Activated CD8-positive, alpha-beta memory T cell treated with anti-CD3 and anti-CD28 coated beads, Interleukin-2, amount 10 ng/mL, durations not matched to agents 7 days and 5 days (primary cell): ENCODE results near the gene RPUSD3. TPM values are rescaled to one million over a fixed set of nuclear protein-coding genes. Genes with fewer than 3 reads are reported as not detected.

ENCODE experiments used
- ATAC-seq: fragments of 150-1000 bp; cut with Tn5 transposase; one replicate; pipeline ENCODE4 v1.10.0; 2021; ENCODE audit warnings: moderate library complexity
- CTCF ChIA-PET: fragments of 350-600 bp; sonication (Branson Sonifier 250); formaldehyde crosslinking; loops from one replicate; lab custom pipeline; 2021; ENCODE audit warnings: antibody characterized with exemption; lab: Charles Lee
- DNase-seq: peaks from one replicate; pipeline ENCODE4 v3.0.0-alpha.2; 2020
- H3K27ac Mint-ChIP-seq: one replicate; pipeline ENCODE4 v1.8.0; 2021; ENCODE audit warnings: mild to moderate bottlenecking, mixed read lengths
- H3K27me3 Mint-ChIP-seq: one replicate; pipeline ENCODE4 v1.8.0; 2021; ENCODE audit warnings: mixed read lengths
- H3K36me3 Mint-ChIP-seq: one replicate; pipeline ENCODE4 v1.8.0; 2021; ENCODE audit warnings: mild to moderate bottlenecking, mixed read lengths
- H3K4me1 Mint-ChIP-seq: one replicate; pipeline ENCODE4 v1.8.0; 2021; ENCODE audit warnings: mixed read lengths
- H3K4me3 Mint-ChIP-seq: one replicate; pipeline ENCODE4 v1.8.0; 2021; ENCODE audit warnings: mild to moderate bottlenecking, moderate library complexity, mixed read lengths
- H3K9me3 Mint-ChIP-seq: one replicate; pipeline ENCODE4 v1.8.0; 2022; ENCODE audit warnings: low read depth, mixed read lengths
- total RNA-seq, 2 experiments: library from RNA; stranded (reverse); gene quantifications; one replicate each; pipeline ENCODE4 v1.2.3, GENCODE V29; 2021

Gene RPUSD3, protein sequence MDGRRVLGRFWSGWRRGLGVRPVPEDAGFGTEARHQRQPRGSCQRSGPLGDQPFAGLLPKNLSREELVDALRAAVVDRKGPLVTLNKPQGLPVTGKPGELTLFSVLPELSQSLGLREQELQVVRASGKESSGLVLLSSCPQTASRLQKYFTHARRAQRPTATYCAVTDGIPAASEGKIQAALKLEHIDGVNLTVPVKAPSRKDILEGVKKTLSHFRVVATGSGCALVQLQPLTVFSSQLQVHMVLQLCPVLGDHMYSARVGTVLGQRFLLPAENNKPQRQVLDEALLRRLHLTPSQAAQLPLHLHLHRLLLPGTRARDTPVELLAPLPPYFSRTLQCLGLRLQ
- total RNA-seq = 10 to 100 TPM; 61.7 to 77.6 TPM

DNA sequence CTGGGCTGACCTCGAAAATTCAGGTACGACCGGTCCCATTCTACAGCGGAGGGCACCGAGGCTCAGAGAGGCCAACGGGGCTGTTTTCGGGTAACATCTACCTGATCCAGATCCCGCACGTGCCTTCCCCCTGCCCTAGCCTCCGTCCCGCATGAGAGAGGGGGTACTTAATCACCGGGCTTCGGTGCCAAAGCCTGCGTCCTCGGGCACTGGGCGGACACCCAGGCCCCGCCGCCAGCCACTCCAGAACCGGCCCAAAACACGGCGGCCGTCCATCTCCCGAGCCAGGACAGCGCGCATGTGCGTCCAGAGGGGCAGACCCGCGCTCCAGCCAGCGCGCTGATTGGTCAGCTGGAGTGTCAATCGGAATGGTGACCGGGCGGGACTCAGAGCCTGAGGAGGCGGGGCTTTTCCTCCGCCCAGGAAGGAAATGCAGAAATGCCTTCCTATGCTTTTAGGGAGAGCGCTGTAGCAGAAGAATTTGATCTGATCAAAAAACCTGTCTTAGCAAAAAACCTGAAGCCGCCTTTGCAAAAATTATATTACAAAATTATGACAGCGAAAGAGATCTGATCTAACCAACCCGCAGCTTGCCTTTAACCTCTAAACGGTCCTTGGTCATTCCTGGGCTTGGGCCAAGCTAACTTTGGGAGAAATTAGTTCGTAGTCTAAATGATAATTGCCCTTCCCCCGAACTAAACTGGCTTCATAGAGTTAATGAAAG, at the start of gene RPUSD3:
RPUSD3 (minus strand) TSS at position 294 of the 724 bp plus-strand sequence; CDS start at position 276, 18 bp downstream.
- Mint-ChIP-seq H3K27me3 (no peaks in the 10 kb centered on the region), H3K9me3 (no peaks in the 10 kb centered on the region), H3K27ac (peak within 1 kb of the TSS; percentile 90), H3K36me3 (peaks cover 15% of the 10 kb centered on the region), H3K4me1 (peaks cover 24% of the 10 kb centered on the region), H3K4me3 (peak within 1 kb of the TSS; percentile 98)
- CTCF ChIA-PET = interaction anchor here (0.9 to 4.4 kb wide), 7 partner anchors 9 to 106 kb away, joined by 3 to 27 read pairs (median 3); partner anchors contain the start of gene CRELD1
- DNase-seq (peak; percentile 97), ATAC-seq (peak; percentile 99)

- Mint-ChIP-seq H3K4me3 (peak overlapping the region; percentile 97), H3K9me3 (no peaks in the 10 kb centered on the region), H3K4me1 (peaks cover 38% of the 10 kb centered on the region), H3K27me3 (no peaks in the 10 kb centered on the region), H3K36me3 (peaks cover 30% of the 10 kb centered on the region), H3K27ac (peak overlapping the region; percentile 97)
- CTCF ChIA-PET = interaction anchor here (0.8 to 2.9 kb wide), 10 partner anchors 11 to 395 kb away, joined by 3 to 22 read pairs (median 4); partner anchors contain the start of gene CRELD1
- DNase-seq (no peak), ATAC-seq (no peak)
These were observed 47.3 kb upstream of the RPUSD3 start for GRCh38 chr3:9891072-9891622.

DNA sequence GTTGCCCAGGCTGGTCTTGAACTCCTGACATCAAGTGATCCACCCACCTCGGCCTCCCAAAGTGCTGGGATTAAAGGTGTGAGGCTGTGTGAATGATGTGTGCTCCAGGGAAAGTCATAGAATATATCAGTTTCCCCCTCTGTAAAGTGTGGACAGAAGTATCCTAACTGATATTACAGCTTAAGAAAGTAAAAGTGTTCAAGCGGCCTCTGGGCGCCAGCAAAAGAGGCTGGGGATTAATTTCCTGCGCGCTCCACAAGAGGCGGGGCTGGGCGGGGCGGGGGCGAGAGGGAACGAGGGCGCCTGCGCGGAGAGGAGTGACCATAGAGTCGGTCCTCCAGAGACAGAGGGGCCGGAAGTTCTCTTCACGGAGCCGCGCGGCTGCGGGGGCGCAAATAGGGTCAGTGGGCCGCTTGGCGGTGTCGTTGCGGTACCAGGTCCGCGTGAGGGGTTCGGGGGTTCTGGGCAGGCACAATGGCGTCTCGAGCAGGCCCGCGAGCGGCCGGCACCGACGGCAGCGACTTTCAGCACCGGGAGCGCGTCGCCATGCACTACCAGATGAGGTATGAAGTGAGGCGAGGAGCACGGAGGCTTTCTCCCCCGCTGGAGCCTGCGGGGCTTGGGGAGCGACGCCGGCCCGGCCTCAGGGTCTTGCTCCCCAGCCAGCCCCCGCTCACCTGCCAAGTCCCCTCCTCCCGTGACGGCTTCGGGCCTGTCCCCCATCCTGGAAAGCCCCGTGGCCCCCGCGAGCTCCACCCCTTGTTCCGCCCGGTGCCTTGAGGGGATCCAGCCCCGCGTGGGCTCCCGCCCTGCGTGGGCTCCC, 46.7 kb upstream of the RPUSD3 start, which contains the start of gene JAGN1:
JAGN1 (plus strand) TSS at position 362 of the 823 bp plus-strand sequence; CDS start at position 475, 113 bp downstream.
- Mint-ChIP-seq H3K9me3 (no peaks in the 10 kb centered on the region), H3K4me1 (peaks cover 38% of the 10 kb centered on the region), H3K4me3 (peak within 1 kb of the TSS; percentile 97), H3K27me3 (no peaks in the 10 kb centered on the region), H3K36me3 (peaks cover 29% of the 10 kb centered on the region), H3K27ac (peak within 1 kb of the TSS; percentile 97)
- CTCF ChIA-PET = interaction anchor here (0.6 to 2.9 kb wide), 12 partner anchors 10 to 396 kb away, joined by 3 to 22 read pairs (median 3); partner anchors contain the start of genes CRELD1 and PRRT3
- peak; percentile 92 for ATAC-seq
- DNase-seq = peak; percentile 94

GRCh38 chr3:9889405-9889804, 45.6 kb upstream of the RPUSD3 start:
- Mint-ChIP-seq H3K27me3 (no peaks in the 10 kb centered on the region), H3K4me3 (no peak overlapping the region), H3K27ac (no peak overlapping the region), H3K36me3 (peaks cover 24% of the 10 kb centered on the region), H3K9me3 (no peaks in the 10 kb centered on the region), H3K4me1 (peaks cover 32% of the 10 kb centered on the region)
- CTCF ChIA-PET = interaction anchor here (0.8 to 2.9 kb wide), 2 partner anchors 11 to 43 kb away, joined by 3 to 22 read pairs; partner anchors contain the start of gene CRELD1
- DNase-seq (no peak), ATAC-seq (no peak)

DNA sequence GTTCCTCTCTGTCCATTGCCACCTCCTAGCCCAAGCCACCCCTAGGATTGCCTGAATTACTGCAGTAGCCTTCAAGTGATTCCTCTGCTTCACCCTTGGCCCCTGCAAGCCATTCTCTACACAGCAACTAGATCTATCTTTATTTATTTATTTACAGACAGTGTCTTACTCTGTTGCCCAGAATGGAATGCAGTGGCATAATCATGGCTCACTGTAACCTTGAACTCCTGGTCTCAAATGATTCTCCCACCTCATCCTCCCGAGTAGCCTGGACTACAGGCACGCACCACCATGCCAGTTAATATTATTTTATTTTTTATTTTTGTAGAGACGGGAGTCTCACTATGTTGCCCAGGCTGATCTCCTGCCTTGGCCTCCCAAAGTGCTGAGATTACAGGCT, 44.7 kb upstream of the RPUSD3 start:
- CTCF ChIA-PET = no interaction called here

DNA sequence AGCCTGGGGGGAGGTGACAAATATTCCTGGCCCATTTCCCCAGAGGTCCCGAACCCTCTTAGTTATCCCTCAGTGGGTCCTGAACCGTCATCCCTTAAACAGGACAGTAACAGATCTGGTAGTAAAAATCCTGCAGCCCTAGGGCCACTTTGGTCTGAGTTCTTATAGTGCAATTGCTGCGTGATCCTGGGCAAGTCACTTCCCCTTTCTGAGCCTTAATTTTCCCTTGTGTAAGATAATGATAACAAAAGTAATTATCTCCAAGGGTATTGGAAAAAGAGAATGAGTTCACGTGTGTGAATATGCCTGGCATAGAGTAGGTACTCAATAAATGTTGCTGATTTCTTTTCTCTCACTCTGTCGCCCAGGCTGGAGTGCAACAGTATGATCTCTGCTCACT, 43.7 kb upstream of the RPUSD3 start:
- no peak overlapping the region for H3K4me3 Mint-ChIP-seq
- H3K4me1 Mint-ChIP-seq = peaks cover 15% of the 10 kb centered on the region
- no peaks in the 10 kb centered on the region for H3K9me3 Mint-ChIP-seq
- no peak overlapping the region for H3K27ac Mint-ChIP-seq
- no peak for ATAC-seq
- CTCF ChIA-PET = no interaction called here
- H3K27me3 Mint-ChIP-seq = no peaks in the 10 kb centered on the region
- DNase-seq = no peak
- peaks cover 6% of the 10 kb centered on the region for H3K36me3 Mint-ChIP-seq

More for the DNA sequence above, 44.7 kb upstream of the RPUSD3 start:
- Mint-ChIP-seq H3K4me3 (no peak overlapping the region), H3K4me1 (peaks cover 24% of the 10 kb centered on the region), H3K36me3 (peaks cover 17% of the 10 kb centered on the region), H3K9me3 (no peaks in the 10 kb centered on the region), H3K27ac (no peak overlapping the region), H3K27me3 (no peaks in the 10 kb centered on the region)
- ATAC-seq = no peak
- no peak for DNase-seq

GRCh38 chr3:9886328-9886727, 42.5 kb upstream of the RPUSD3 start:
- H3K4me3 Mint-ChIP-seq = no peak overlapping the region
- CTCF ChIA-PET = no interaction called here
- no peak for DNase-seq

GRCh38 chr3:9884555-9885165, 40.9 kb upstream of the RPUSD3 start:
- H3K4me1 Mint-ChIP-seq = no peaks in the 10 kb centered on the region
- ATAC-seq (no peak), DNase-seq (no peak)
- H3K4me3 Mint-ChIP-seq = no peak overlapping the region
- CTCF ChIA-PET = interaction anchor here (1.5 kb wide), 1 partner anchor 78 kb away, joined by 3 read pairs; no protein-coding TSS in a partner anchor
- H3K36me3 Mint-ChIP-seq = no peaks in the 10 kb centered on the region
- H3K9me3 Mint-ChIP-seq = no peaks in the 10 kb centered on the region
- H3K27ac Mint-ChIP-seq = no peak overlapping the region
- H3K27me3 Mint-ChIP-seq = no peaks in the 10 kb centered on the region

More at GRCh38 chr3:9886328-9886727, 42.5 kb upstream of the RPUSD3 start:
- no peaks in the 10 kb centered on the region for H3K27me3 Mint-ChIP-seq
- no peaks in the 10 kb centered on the region for H3K9me3 Mint-ChIP-seq
- H3K27ac Mint-ChIP-seq = no peak overlapping the region
- no peaks in the 10 kb centered on the region for H3K36me3 Mint-ChIP-seq
- ATAC-seq = no peak
- peaks cover 8% of the 10 kb centered on the region for H3K4me1 Mint-ChIP-seq

DNA sequence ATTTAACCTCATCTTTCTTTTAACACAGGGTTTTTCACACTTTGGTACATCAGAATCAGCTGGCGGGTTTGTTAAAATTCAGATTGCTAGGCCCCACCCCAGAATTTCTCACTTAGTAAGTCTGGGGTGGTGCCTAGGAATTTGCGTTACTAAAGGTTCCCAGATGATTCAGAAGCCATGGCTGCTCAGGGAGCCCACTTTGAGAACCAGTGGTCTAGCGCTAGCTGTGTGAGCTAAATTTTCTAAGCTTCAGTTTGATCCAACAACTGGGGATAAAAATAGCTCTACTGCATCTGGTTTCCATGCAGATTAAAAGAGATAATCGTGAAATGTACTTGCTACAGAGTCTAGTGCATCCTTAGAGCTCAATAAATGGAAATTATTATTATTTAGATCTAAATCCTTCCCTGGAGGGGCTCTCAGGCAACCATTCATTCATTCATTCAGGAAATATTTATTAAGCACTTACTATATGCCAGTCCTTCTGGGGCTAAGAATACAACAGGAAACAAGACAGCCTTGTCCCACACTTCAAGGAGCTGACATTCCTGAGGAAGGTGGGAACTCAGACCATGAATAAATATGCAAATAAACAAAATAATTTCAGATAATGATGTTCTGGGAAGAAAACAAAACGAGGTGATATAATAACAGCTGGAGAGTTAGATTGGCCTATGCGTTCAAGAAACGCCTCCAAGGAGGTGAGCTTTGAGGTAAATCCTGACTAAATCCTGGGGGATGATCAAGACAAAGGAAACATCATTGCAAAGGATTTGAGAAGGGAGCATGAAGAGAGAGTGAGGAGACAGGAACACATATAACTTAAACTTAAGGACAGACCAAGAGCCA, 40.1 kb upstream of the RPUSD3 start:
- Mint-ChIP-seq H3K27ac (no peak overlapping the region), H3K36me3 (no peaks in the 10 kb centered on the region), H3K4me1 (no peaks in the 10 kb centered on the region), H3K9me3 (no peaks in the 10 kb centered on the region), H3K4me3 (no peak overlapping the region), H3K27me3 (no peaks in the 10 kb centered on the region)
- CTCF ChIA-PET = interaction anchor here (0.7 to 1.5 kb wide), 4 partner anchors 10 to 77 kb away, joined by 3 read pairs; no protein-coding TSS in a partner anchor
- no peak for DNase-seq
- ATAC-seq = no peak

GRCh38 chr3:9881441-9881840, 37.6 kb upstream of the RPUSD3 start:
- Mint-ChIP-seq H3K27ac (no peak overlapping the region), H3K4me1 (no peaks in the 10 kb centered on the region), H3K27me3 (no peaks in the 10 kb centered on the region), H3K4me3 (no peak overlapping the region), H3K36me3 (no peaks in the 10 kb centered on the region), H3K9me3 (no peaks in the 10 kb centered on the region)
- DNase-seq (no peak), ATAC-seq (no peak)
- CTCF ChIA-PET = no interaction called here

DNA sequence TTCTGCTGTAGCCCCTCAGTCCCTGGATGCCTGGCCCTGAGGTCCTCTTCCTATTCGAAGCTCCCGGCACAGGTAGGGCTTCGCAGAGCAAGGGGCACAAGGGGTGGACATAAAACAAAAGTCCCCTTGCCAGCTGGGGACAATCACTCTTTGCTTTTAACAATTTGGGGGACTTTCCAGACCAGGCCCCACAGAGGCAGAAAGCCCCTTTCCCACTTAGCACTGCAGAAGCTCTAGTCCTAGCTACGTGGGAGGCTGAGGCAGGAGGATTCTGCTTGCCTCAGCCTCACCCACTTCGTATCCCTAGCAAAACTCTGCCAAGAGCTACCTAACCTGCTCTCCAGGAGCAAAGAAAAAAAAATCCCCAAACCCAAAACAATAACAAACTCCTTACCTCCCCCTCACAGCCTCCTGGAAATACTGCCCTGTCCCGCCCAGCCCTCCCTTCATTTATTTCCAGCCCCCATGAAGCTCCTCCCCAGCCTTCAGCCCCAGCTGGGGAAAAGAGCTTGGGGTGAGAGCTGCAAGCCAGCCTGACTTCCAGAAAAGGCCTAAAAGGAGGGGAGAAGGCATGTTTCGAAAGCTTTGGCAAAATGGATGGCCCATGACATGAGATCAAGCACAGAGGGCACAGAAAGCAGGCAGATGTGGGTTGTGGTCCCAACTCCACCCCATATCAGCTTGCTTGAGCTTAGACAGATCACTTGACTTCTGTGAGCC, 36.2 kb upstream of the RPUSD3 start, which contains the start of gene CIDEC:
CIDEC (minus strand) TSS at position 424 of the 720 bp plus-strand sequence. CDS start 1,767 bp downstream, outside the sequence.
- H3K9me3 Mint-ChIP-seq = no peaks in the 10 kb centered on the region
- no peak for DNase-seq
- peaks cover 6% of the 10 kb centered on the region for H3K27me3 Mint-ChIP-seq
- no peaks in the 10 kb centered on the region for H3K4me1 Mint-ChIP-seq
- H3K27ac Mint-ChIP-seq = no peak within 1 kb of the TSS
- H3K36me3 Mint-ChIP-seq = no peaks in the 10 kb centered on the region
- no peak within 1 kb of the TSS for H3K4me3 Mint-ChIP-seq
- ATAC-seq = no peak
- CTCF ChIA-PET = interaction anchor here (1.8 kb wide), 1 partner anchor 66 kb away, joined by 5 read pairs; no protein-coding TSS in a partner anchor
